Small intestine (tissue), 7 donors: ENCODE results near the gene A3GALT2. TPM values are rescaled to one million over a fixed set of nuclear protein-coding genes. Genes with fewer than 3 reads are reported as not detected.

Source experiments
- DNase-seq, 2 donors: peaks; one replicate each; pipeline versions ENCODE4 v3.0.0 to v3.0.0-alpha.2; 2013
- FAIRE-seq: peaks from 2 replicates; lab custom pipeline; 2012; peaks lifted over from hg19 to GRCh38; lab: Jason Lieb, UNC
- H3K27ac ChIP-seq, 3 donors: one replicate each; pipeline ENCODE4 v1.5.1; 2013; ENCODE audit warnings: low read length in 2 of 3, mild to moderate bottlenecking in 2 of 3, control low read depth in 1 of 3, inconsistent platforms in 1 of 3, low read depth in 1 of 3, moderate library complexity in 1 of 3
- H3K27me3 ChIP-seq, 3 donors: one replicate each; pipeline ENCODE4 v1.6.1; 2013; ENCODE audit warnings: low read length in 3 of 3, inconsistent platforms in 1 of 3; ENCODE audit not compliant: control insufficient read depth in 3 of 3, insufficient read depth in 3 of 3
- H3K36me3 ChIP-seq, 3 donors: one replicate each; pipeline ENCODE4 v1.6.1; 2013; ENCODE audit warnings: low read length in 3 of 3, inconsistent platforms in 1 of 3, low read depth in 1 of 3, mild to moderate bottlenecking in 1 of 3, moderate library complexity in 1 of 3; ENCODE audit not compliant: control insufficient read depth in 3 of 3, insufficient read depth in 2 of 3
- H3K4me1 ChIP-seq, 3 donors: one replicate each; pipeline ENCODE4 v1.6.1; 2013; ENCODE audit warnings: low read length in 2 of 3, inconsistent platforms in 1 of 3, low read depth in 1 of 3, mild to moderate bottlenecking in 1 of 3, moderate library complexity in 1 of 3; ENCODE audit not compliant: control insufficient read depth in 3 of 3, insufficient read depth in 2 of 3
- H3K4me3 ChIP-seq, 3 donors: one replicate each; pipeline ENCODE4 v1.5.1; 2013; ENCODE audit warnings: low read length in 3 of 3, control low read depth in 1 of 3, inconsistent platforms in 1 of 3, low read depth in 1 of 3, mild to moderate bottlenecking in 1 of 3, moderate library complexity in 1 of 3
- H3K9me3 ChIP-seq, 2 donors: one replicate each; pipeline ENCODE4 v1.6.1; 2013; ENCODE audit warnings: low read depth in 1 of 2, low read length in 1 of 2; ENCODE audit not compliant: control insufficient read depth in 2 of 2, insufficient read depth in 1 of 2
- WGBS, 3 donors: extraction: QIAGEN DNeasy Blood & Tissue Kit; methylation state at CpG; one replicate each; pipeline ENCODE4 v1.1.7; 2013; 5-methylcytosine and 5-hydroxymethylcytosine counted together
- polyA plus RNA-seq, 4 donors: library from polyadenylated mRNA; stranded (reverse) in 3 of 4; unstranded in 1 of 4; fragments of 200-250 nt in 3 of 4; fragments of 120-200 nt in 1 of 4; gene quantifications; one replicate each; pipeline versions ENCODE4 v1.2.1 to v1.2.3, GENCODE V29; 2013
- donor health status: healthy with polysubstance abuse.
- donor health status: control.
- donor health status: control.
- donor health status: Bipolar disorder and iron deficiency.
- donor health status: healthy.

Gene A3GALT2
- polyA plus RNA-seq, 4 donors, result 0.04 TPM; not detected in 3

- 61 to 74% (median 69%) methylated on average over 4 of the region's 4 CpGs for WGBS, 3 donors
- Histone ChIP-seq H3K4me1 (peaks cover 0 to 1% (median 0%) of the 10 kb centered on the region in 3 donors), H3K27me3 (no peaks in the 10 kb centered on the region), H3K9me3 (no peaks in the 10 kb centered on the region), H3K27ac (no peak overlapping the region), H3K36me3 (peaks cover 0 to 25% (median 0%) of the 10 kb centered on the region in 3 donors), H3K4me3 (no peak overlapping the region)
- no peak for FAIRE-seq
- DNase-seq, result no peak
Measured at GRCh38 chr1:33358114-33358794, 37.4 kb upstream of the A3GALT2 start.

- no peak overlapping the region for H3K27ac ChIP-seq
- no peak for FAIRE-seq
Measured at GRCh38 chr1:33357099-33357498, 36.2 kb upstream of the A3GALT2 start.

GRCh38 chr1:33354707-33355316 is 33.9 kb upstream of the A3GALT2 start:
- DNase-seq, result no peak
- WGBS, 3 donors, result 85 to 94% (median 89%) methylated on average over 12 to 16 of the region's 16 CpGs
- no peak overlapping the region for H3K27ac ChIP-seq
- H3K36me3 ChIP-seq, result peaks cover 0 to 20% (median 0%) of the 10 kb centered on the region in 3 donors
- H3K9me3 ChIP-seq, result no peaks in the 10 kb centered on the region
- no peaks in the 10 kb centered on the region for H3K27me3 ChIP-seq
- FAIRE-seq, result no peak
- no peak overlapping the region for H3K4me3 ChIP-seq
- H3K4me1 ChIP-seq, result peaks cover 0 to 4% (median 0%) of the 10 kb centered on the region in 3 donors

More at GRCh38 chr1:33357099-33357498, 36.2 kb upstream of the A3GALT2 start:
- no peaks in the 10 kb centered on the region for H3K4me1 ChIP-seq
- peaks cover 0 to 25% (median 0%) of the 10 kb centered on the region in 3 donors for H3K36me3 ChIP-seq
- no peak overlapping the region for H3K4me3 ChIP-seq
- WGBS, 3 donors, result 90 to 94% (median 93%) methylated on average over 5 of the region's 5 CpGs
- DNase-seq, result no peak
- H3K27me3 ChIP-seq, result no peaks in the 10 kb centered on the region
- H3K9me3 ChIP-seq, result no peaks in the 10 kb centered on the region

GRCh38 chr1:33353531-33353930 is 32.6 kb upstream of the A3GALT2 start:
- Histone ChIP-seq H3K4me3 (no peak overlapping the region), H3K36me3 (peaks cover 0 to 20% (median 0%) of the 10 kb centered on the region in 3 donors), H3K27me3 (no peaks in the 10 kb centered on the region), H3K4me1 (peaks cover 0 to 4% (median 0%) of the 10 kb centered on the region in 3 donors), H3K9me3 (no peaks in the 10 kb centered on the region), H3K27ac (no peak overlapping the region)
- FAIRE-seq, result no peak
- 90 to 95% (median 93%) methylated on average over 5 of the region's 5 CpGs for WGBS, 3 donors
- no peak for DNase-seq

GRCh38 chr1:33351281-33351660 is 30.4 kb upstream of the A3GALT2 start:
- Histone ChIP-seq H3K4me1 (peaks cover 0 to 26% (median 4%) of the 10 kb centered on the region in 3 donors), H3K9me3 (no peaks in the 10 kb centered on the region), H3K4me3 (no peak overlapping the region), H3K27me3 (no peaks in the 10 kb centered on the region), H3K36me3 (peaks cover 0 to 24% (median 0%) of the 10 kb centered on the region in 3 donors), H3K27ac (no peak overlapping the region)
- DNase-seq (no peak), FAIRE-seq (no peak)
- WGBS, 3 donors, result 92 to 96% (median 93%) methylated on average over 6 of the region's 6 CpGs

GRCh38 chr1:33350611-33351280 is 29.8 kb upstream of the A3GALT2 start:
- FAIRE-seq, result no peak
- WGBS, 3 donors, result 36 to 44% (median 42%) methylated on average over 6 of the region's 6 CpGs

GRCh38 chr1:33349778-33350610 is 29.1 kb upstream of the A3GALT2 start:
- Histone ChIP-seq H3K36me3 (peaks cover 0 to 18% (median 0%) of the 10 kb centered on the region in 3 donors), H3K27me3 (no peaks in the 10 kb centered on the region), H3K4me1 (peaks cover 0 to 29% (median 7%) of the 10 kb centered on the region in 3 donors), H3K27ac (peak overlapping the region; percentile 86 to 96 (median 94)), H3K4me3 (peak overlapping the region; percentile 72 to 94 (median 75)), H3K9me3 (no peaks in the 10 kb centered on the region)
- DNase-seq (peak; percentile 87 to 91), FAIRE-seq (no peak)
- WGBS, 3 donors, result 0 to 1% (median 0%) methylated on average over 49 to 104 of the region's 104 CpGs

More at GRCh38 chr1:33350611-33351280, 29.8 kb upstream of the A3GALT2 start:
- Histone ChIP-seq H3K27ac (peak overlapping the region; percentile 86 to 94 (median 89)), H3K9me3 (no peaks in the 10 kb centered on the region), H3K4me1 (peaks cover 0 to 29% (median 7%) of the 10 kb centered on the region in 3 donors), H3K27me3 (no peaks in the 10 kb centered on the region), H3K4me3 (peak overlapping the region in 2 of 3 donors; percentile 70 to 72), H3K36me3 (peaks cover 0 to 24% (median 0%) of the 10 kb centered on the region in 3 donors)
- no peak for DNase-seq
